WTC11 (cell line): ENCODE measurements around the gene OXLD1. TPM values are rescaled to one million over a fixed set of nuclear protein-coding genes. Genes with fewer than 3 reads are reported as not detected.

Experiments used
- ATAC-seq: fragments of 200-7000 bp; cut with Tn5 transposase; 2 replicates; pipeline ENCODE4 v1.10.0; 2021; ENCODE audit warnings: mild to moderate bottlenecking, moderate library complexity
- CTCF ChIA-PET: fragments of 300-600 bp; sonication (Branson Sonifier 250); formaldehyde crosslinking; loops from one replicate; lab custom pipeline; 2021; ENCODE audit warnings: antibody characterized with exemption; lab: Charles Lee
- POLR2A ChIA-PET: fragments of 350-600 bp; sonication (Branson Sonifier 250); formaldehyde crosslinking; loops from one replicate; lab custom pipeline; 2021; ENCODE audit warnings: antibody characterized with exemption; lab: Charles Lee
- DNase-seq: peaks from one replicate; pipeline ENCODE4 v3.0.0; 2021; ENCODE audit warnings: low spot score
- H3K27ac Mint-ChIP-seq: 2 replicates; pipeline ENCODE4 v1.8.0; 2021; ENCODE audit warnings: mixed read lengths
- H3K27me3 Mint-ChIP-seq: 2 replicates; pipeline ENCODE4 v1.8.0; 2021; ENCODE audit warnings: low read depth, mild to moderate bottlenecking, moderate library complexity, mixed read lengths
- H3K36me3 Mint-ChIP-seq: 2 replicates; pipeline ENCODE4 v1.8.0; 2021; ENCODE audit warnings: mixed read lengths
- H3K4me1 Mint-ChIP-seq: 2 replicates; pipeline ENCODE4 v1.8.0; 2022; ENCODE audit warnings: mixed read lengths
- H3K4me3 Mint-ChIP-seq: 2 replicates; pipeline ENCODE4 v1.8.0; 2021; ENCODE audit warnings: mild to moderate bottlenecking, moderate library complexity, mixed read lengths
- H3K9me3 Mint-ChIP-seq: 2 replicates; pipeline ENCODE4 v1.8.0; 2021; ENCODE audit warnings: mixed read lengths
- CREM ChIP-seq: sonication (generic); formaldehyde crosslinking; IDR thresholded peaks from 2 replicates; pipeline ENCODE4 v1.8.1; 2022; ENCODE audit warnings: mild to moderate bottlenecking, missing genetic modification reagents, moderate library complexity
- EMX1 ChIP-seq: fragments of 250-450 bp; sonication (Bioruptor Pico); IDR thresholded peaks from 2 replicates; pipeline ENCODE4 v1.8.0; 2021; ENCODE audit warnings: mild to moderate bottlenecking
- GTF2I ChIP-seq: fragments of 250-450 bp; sonication (Bioruptor Pico); conservative IDR thresholded peaks from 2 replicates; pipeline ENCODE4 v1.4.0; 2021; ENCODE audit warnings: mild to moderate bottlenecking
- SOX15 ChIP-seq: fragments of 250-450 bp; sonication (Bioruptor Pico); IDR thresholded peaks from 2 replicates; pipeline ENCODE4 v1.9.0; 2021; ENCODE audit warnings: mild to moderate bottlenecking
- SP1 ChIP-seq: sonication (generic); formaldehyde crosslinking; conservative IDR thresholded peaks from 2 replicates; pipeline ENCODE4 v1.8.1; 2022; ENCODE audit warnings: missing genetic modification reagents
- ZNF138 ChIP-seq: sonication (generic); formaldehyde crosslinking; conservative IDR thresholded peaks from 2 replicates; pipeline ENCODE4 v1.8.1; 2022; ENCODE audit warnings: mild to moderate bottlenecking, moderate library complexity, missing genetic modification reagents
- ZNF263 ChIP-seq: sonication (generic); formaldehyde crosslinking; IDR thresholded peaks from 2 replicates; pipeline ENCODE4 v1.8.1; 2022; ENCODE audit warnings: low read depth, mild to moderate bottlenecking, moderate library complexity, missing genetic modification reagents
- total RNA-seq: library from RNA; stranded (reverse); gene quantifications from 3 replicates; pipeline ENCODE4 v1.2.3, GENCODE V29; 2021
- TF ChIP-seq, protein P1 (sequence below): fragments of 250-450 bp; sonication (Bioruptor Pico); IDR thresholded peaks from 2 replicates; pipeline ENCODE4 v1.9.0; 2021; ENCODE audit warnings: mild to moderate bottlenecking, borderline replicate concordance
- TF ChIP-seq, protein P2 (sequence below): sonication (generic); formaldehyde crosslinking; IDR thresholded peaks from 2 replicates; pipeline ENCODE4 v1.8.1; 2023; ENCODE audit warnings: mild to moderate bottlenecking, missing genetic modification reagents, moderate library complexity
- TF ChIP-seq, protein P3 (sequence below): sonication (generic); formaldehyde crosslinking; conservative IDR thresholded peaks from 2 replicates; pipeline ENCODE4 v1.8.1; 2023; ENCODE audit warnings: mild to moderate bottlenecking, low read depth, missing genetic modification reagents, moderate library complexity
- TF ChIP-seq, protein P4 (sequence below): sonication (generic); formaldehyde crosslinking; IDR thresholded peaks from 2 replicates; pipeline ENCODE4 v1.8.0; 2023; ENCODE audit warnings: mild to moderate bottlenecking, missing genetic modification reagents
- TF ChIP-seq, protein P5 (sequence below): sonication (generic); formaldehyde crosslinking; IDR thresholded peaks from 2 replicates; pipeline ENCODE4 v1.8.0; 2023; ENCODE audit warnings: missing genetic modification reagents

Gene OXLD1
- total RNA-seq, 1 experiment from 2014 or later = 49.6 TPM

DNA sequence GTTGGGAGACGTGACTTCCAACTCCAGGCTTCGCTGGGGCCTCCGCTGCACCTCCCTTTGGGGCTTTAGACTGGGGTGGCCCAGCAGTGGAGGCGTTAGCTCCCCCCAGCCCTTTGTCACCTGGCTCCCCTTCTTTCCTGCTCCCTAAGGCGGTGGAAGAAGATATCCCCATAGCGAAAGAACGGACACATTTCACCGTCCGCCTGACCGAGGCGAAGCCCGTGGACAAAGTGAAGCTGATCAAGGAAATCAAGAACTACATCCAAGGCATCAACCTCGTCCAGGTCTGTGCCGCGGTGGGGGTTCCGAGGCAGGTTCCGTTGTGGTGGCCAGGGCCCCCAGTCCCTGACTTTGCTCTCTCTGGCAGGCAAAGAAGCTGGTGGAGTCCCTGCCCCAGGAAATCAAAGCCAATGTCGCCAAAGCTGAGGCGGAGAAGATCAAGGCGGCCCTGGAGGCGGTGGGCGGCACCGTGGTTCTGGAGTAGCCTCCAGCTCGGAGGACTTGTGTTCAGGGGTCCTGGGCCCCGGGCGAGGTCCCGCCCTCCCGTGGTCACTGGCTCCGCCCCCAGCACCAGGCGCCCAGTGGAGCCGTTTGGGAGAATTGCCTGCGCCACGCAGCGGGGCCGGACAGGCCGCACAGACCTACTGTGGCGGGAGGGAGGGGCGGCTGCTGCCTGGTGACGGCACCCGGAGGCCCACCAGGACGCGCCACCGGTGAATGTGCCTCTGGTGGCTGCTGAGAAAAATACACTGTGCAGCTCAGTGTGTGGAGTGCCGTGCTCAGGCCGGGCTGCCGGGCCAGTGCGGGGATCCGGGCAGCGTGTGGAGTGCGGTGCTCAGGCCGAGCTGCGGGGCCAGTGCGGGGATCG is 40.6 kb upstream of the OXLD1 start:
- Mint-ChIP-seq H3K9me3 (no peaks in the 10 kb centered on the region), H3K27ac (no peak overlapping the region), H3K4me1 (peaks cover 26% of the 10 kb centered on the region), H3K4me3 (no peak overlapping the region), H3K36me3 (peaks cover 30% of the 10 kb centered on the region), H3K27me3 (no peaks in the 10 kb centered on the region)
- ChIA-PET CTCF (interaction anchor here (1.5 to 2.0 kb wide), 2 partner anchors 23 to 31 kb away, joined by 4 to 5 read pairs; partner anchors contain the start of genes ARL16 and HGS), POLR2A (no interaction called here)
- ATAC-seq (no peak), DNase-seq (peak; percentile 44)
- TF ChIP-seq ZNF263 (CRISPR knock-in tag) (no peak), SOX15 (no peak), SP1 (CRISPR knock-in tag) (no peak), ZNF138 (CRISPR knock-in tag) (no peak), EMX1 (no peak), GTF2I (no peak), CREM (CRISPR knock-in tag) (no peak)
- TF ChIP-seq, protein P1, sequence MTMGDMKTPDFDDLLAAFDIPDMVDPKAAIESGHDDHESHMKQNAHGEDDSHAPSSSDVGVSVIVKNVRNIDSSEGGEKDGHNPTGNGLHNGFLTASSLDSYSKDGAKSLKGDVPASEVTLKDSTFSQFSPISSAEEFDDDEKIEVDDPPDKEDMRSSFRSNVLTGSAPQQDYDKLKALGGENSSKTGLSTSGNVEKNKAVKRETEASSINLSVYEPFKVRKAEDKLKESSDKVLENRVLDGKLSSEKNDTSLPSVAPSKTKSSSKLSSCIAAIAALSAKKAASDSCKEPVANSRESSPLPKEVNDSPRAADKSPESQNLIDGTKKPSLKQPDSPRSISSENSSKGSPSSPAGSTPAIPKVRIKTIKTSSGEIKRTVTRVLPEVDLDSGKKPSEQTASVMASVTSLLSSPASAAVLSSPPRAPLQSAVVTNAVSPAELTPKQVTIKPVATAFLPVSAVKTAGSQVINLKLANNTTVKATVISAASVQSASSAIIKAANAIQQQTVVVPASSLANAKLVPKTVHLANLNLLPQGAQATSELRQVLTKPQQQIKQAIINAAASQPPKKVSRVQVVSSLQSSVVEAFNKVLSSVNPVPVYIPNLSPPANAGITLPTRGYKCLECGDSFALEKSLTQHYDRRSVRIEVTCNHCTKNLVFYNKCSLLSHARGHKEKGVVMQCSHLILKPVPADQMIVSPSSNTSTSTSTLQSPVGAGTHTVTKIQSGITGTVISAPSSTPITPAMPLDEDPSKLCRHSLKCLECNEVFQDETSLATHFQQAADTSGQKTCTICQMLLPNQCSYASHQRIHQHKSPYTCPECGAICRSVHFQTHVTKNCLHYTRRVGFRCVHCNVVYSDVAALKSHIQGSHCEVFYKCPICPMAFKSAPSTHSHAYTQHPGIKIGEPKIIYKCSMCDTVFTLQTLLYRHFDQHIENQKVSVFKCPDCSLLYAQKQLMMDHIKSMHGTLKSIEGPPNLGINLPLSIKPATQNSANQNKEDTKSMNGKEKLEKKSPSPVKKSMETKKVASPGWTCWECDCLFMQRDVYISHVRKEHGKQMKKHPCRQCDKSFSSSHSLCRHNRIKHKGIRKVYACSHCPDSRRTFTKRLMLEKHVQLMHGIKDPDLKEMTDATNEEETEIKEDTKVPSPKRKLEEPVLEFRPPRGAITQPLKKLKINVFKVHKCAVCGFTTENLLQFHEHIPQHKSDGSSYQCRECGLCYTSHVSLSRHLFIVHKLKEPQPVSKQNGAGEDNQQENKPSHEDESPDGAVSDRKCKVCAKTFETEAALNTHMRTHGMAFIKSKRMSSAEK (CRISPR knock-in tag) = no peak
- TF ChIP-seq, protein P2, sequence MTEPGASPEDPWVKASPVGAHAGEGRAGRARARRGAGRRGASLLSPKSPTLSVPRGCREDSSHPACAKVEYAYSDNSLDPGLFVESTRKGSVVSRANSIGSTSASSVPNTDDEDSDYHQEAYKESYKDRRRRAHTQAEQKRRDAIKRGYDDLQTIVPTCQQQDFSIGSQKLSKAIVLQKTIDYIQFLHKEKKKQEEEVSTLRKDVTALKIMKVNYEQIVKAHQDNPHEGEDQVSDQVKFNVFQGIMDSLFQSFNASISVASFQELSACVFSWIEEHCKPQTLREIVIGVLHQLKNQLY (CRISPR knock-in tag) = no peak
- TF ChIP-seq, protein P3, sequence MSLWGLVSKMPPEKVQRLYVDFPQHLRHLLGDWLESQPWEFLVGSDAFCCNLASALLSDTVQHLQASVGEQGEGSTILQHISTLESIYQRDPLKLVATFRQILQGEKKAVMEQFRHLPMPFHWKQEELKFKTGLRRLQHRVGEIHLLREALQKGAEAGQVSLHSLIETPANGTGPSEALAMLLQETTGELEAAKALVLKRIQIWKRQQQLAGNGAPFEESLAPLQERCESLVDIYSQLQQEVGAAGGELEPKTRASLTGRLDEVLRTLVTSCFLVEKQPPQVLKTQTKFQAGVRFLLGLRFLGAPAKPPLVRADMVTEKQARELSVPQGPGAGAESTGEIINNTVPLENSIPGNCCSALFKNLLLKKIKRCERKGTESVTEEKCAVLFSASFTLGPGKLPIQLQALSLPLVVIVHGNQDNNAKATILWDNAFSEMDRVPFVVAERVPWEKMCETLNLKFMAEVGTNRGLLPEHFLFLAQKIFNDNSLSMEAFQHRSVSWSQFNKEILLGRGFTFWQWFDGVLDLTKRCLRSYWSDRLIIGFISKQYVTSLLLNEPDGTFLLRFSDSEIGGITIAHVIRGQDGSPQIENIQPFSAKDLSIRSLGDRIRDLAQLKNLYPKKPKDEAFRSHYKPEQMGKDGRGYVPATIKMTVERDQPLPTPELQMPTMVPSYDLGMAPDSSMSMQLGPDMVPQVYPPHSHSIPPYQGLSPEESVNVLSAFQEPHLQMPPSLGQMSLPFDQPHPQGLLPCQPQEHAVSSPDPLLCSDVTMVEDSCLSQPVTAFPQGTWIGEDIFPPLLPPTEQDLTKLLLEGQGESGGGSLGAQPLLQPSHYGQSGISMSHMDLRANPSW (CRISPR knock-in tag) = no peak

DNA sequence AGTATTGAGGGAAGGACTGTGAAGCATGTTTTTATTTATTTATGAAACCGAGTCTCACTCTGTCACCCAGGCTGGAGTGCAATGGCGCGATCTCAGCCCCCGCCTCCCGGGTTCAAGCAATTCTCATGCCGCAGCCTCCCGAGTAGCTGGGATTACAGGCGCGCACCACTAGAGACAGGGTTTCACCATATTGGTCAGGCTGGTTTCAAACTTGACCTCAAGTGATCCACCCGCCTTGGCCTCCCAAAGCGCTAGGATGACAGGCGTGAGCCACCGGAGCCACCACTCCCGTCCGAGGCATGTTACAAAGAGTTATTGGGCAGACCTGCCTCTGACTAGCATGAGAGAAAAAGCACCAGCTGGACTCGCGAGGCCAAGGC is 39.8 kb upstream of the OXLD1 start:
- Mint-ChIP-seq H3K4me3 (peak overlapping the region; percentile 22; the same call in 1 of the 2 replicates), H3K27me3 (no peaks in the 10 kb centered on the region), H3K4me1 (peaks cover 29% of the 10 kb centered on the region), H3K27ac (peak overlapping the region; percentile 65; the same call in 1 of the 2 replicates), H3K9me3 (no peaks in the 10 kb centered on the region), H3K36me3 (peaks cover 30% of the 10 kb centered on the region)
- ATAC-seq (no peak), DNase-seq (no peak)
- ChIA-PET CTCF (interaction anchor here (1.5 kb wide), 1 partner anchor 31 kb away, joined by 4 read pairs; no protein-coding TSS in a partner anchor), POLR2A (no interaction called here)
- TF ChIP-seq, protein P4, sequence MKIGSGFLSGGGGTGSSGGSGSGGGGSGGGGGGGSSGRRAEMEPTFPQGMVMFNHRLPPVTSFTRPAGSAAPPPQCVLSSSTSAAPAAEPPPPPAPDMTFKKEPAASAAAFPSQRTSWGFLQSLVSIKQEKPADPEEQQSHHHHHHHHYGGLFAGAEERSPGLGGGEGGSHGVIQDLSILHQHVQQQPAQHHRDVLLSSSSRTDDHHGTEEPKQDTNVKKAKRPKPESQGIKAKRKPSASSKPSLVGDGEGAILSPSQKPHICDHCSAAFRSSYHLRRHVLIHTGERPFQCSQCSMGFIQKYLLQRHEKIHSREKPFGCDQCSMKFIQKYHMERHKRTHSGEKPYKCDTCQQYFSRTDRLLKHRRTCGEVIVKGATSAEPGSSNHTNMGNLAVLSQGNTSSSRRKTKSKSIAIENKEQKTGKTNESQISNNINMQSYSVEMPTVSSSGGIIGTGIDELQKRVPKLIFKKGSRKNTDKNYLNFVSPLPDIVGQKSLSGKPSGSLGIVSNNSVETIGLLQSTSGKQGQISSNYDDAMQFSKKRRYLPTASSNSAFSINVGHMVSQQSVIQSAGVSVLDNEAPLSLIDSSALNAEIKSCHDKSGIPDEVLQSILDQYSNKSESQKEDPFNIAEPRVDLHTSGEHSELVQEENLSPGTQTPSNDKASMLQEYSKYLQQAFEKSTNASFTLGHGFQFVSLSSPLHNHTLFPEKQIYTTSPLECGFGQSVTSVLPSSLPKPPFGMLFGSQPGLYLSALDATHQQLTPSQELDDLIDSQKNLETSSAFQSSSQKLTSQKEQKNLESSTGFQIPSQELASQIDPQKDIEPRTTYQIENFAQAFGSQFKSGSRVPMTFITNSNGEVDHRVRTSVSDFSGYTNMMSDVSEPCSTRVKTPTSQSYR (CRISPR knock-in tag) = no peak
- TF ChIP-seq, protein P5, sequence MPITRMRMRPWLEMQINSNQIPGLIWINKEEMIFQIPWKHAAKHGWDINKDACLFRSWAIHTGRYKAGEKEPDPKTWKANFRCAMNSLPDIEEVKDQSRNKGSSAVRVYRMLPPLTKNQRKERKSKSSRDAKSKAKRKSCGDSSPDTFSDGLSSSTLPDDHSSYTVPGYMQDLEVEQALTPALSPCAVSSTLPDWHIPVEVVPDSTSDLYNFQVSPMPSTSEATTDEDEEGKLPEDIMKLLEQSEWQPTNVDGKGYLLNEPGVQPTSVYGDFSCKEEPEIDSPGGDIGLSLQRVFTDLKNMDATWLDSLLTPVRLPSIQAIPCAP (CRISPR knock-in tag) = no peak
